Measurements from ENCODE around the gene GRM8.

GRCh38 chr7:127245607-127246006 is 7.1 kb downstream of the GRM8 start:
- TF ChIP-seq CTCF (IDR thresholded peaks at IDR 0.05; ENCODE audit: low read depth, low read length, missing input control) (no peak), YY1 (IDR thresholded peaks at IDR 0.05) (no peak)
